C1 segment of cervical spinal cord (tissue), 14 donors: ENCODE results near the gene PBX3.

ENCODE experiments used
- DNase-seq, 14 donors: peaks; one replicate each; lab custom pipeline; 2025; lab: John Stamatoyannopoulos, UW

Gene PBX3

GRCh38 chr9:125948887-125949596 lies 201.9 kb downstream of the PBX3 start:
- DNase-seq: no peak

- no peak for DNase-seq
Measured at GRCh38 chr9:125949703-125950460, 202.7 kb downstream of the PBX3 start.

DNA sequence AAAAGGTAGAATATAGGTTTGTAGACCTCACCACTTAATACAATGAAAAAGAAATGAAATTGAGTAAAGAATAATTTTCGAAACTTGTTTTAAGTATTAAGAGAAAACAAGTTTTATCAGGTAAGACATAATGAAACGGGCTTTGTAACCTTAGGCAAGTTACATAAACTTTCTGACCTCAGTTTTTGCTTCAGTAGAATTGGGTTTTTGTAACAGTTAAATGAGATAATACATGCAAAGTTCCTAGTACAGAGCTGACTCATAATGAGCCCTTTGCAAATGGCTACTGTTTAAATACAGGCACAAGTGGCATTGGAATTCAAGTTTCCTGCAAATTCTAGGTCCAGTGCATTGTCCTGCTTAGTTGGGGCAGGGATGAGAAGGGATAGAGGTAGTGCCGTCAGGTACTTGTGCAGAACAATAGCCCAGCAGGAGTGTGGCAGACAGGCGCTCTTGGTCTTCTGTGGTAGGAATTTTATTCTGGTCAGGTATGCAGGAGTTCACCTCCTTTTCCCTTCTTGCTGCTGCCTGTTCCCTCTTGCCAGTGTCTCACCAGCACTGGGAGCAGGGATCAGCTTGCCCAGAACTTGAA lies 203.8 kb downstream of the PBX3 start:
- DNase-seq: no peak

- no peak for DNase-seq
Measured at GRCh38 chr9:125953314-125954019, 206.3 kb downstream of the PBX3 start.

DNA sequence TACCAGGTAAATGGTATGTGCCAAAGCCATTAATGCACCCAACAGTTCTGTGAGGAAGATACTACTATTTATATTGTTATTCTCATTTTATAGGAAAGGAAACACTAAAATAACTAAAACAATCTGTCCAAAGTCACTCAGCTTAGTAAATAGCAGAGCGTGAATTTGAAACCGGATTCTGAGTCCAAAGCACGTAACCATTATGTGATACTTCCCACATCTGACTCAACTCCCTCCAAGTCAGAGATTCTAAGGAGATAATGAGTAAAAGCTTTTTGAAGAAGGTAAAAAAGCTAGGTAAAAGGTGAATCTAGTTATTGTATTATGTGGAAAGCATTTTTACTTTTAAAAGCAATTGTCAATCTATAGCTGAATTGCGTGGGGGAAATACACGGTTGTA lies 208.9 kb downstream of the PBX3 start:
- no peak for DNase-seq

- DNase-seq: no peak
Measured at GRCh38 chr9:125959315-125959714, 212.1 kb downstream of the PBX3 start.

DNA sequence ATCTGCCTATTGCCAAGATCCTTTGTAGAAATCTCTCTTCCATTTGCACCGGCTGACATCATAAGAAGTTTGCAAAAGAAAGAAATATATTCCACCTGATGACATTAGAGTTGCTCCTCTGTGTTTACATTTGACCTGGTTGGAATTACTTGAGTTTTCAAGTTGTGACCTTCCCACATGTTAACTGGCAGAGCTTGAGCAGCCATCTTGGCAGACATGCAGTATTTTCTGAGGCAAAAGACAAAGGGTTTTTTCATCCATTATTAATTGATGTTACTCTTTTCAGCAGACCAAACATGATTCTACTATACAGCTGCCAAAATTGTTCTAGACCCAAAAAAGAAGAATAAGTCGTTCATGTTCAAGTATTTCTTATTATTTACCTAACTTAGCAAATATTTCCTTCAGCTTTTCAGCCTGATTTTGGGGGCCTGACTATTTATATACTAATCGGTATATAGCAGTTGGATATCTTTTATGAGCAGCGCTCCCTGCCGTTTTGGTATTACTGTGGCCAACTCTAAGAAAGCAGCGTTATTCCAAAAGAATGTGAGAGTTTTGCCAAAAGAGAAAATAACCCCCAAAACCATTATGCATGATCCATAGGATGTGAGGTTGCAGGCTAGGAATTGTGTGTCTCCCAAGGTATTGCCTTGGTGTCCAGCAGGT lies 212.9 kb downstream of the PBX3 start:
- peak in 4 of 14 donors; percentile 4 to 36 (median 18) for DNase-seq

DNA sequence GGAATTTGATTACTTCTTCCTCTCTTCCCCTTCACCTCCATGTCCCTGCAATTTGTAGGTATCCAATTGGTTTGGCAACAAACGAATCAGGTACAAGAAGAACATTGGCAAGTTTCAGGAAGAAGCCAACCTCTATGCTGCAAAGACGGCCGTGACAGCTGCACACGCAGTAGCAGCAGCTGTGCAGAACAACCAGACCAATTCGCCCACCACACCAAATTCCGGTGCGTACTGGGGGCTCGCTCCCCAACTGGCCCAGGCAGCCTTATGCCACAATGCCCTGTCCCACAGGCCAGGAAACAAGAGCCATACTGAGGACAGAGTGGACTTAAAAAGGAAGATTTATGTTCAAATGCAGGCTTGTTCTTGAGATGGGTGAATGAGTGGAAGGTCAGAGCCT lies 213.5 kb downstream of the PBX3 start:
- peak in 4 of 14 donors; percentile 10 to 36 (median 14) for DNase-seq

DNA sequence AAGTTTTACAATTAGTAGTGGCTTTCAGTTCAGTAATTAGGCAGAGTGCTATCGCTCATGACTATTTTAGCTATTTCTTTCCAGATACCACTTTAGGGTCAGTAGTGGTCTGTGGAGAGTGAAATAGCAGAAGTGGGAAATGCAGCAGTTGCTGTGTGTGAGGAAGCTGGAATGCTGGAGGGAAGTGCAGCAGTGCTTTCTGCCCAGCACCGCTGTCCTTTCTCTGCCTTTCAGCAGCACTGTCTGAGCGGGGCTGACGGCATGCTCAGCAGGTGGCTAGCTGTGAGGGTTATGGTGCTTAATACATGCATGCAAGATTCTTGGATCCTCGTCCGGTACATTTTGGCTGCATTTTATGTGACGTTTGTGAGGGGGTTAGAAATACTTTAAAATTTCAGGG lies 213.9 kb downstream of the PBX3 start:
- peak in 3 of 14 donors; percentile 11 to 32 (median 30) for DNase-seq

- no peak for DNase-seq
Measured at GRCh38 chr9:125963932-125964331, 216.8 kb downstream of the PBX3 start.

- no peak for DNase-seq
Measured at GRCh38 chr9:125964702-125965225, 217.6 kb downstream of the PBX3 start.

GRCh38 chr9:125965477-125965876 lies 218.3 kb downstream of the PBX3 start:
- no peak for DNase-seq

GRCh38 chr9:125966466-125966865 lies 219.3 kb downstream of the PBX3 start:
- DNase-seq: no peak

DNA sequence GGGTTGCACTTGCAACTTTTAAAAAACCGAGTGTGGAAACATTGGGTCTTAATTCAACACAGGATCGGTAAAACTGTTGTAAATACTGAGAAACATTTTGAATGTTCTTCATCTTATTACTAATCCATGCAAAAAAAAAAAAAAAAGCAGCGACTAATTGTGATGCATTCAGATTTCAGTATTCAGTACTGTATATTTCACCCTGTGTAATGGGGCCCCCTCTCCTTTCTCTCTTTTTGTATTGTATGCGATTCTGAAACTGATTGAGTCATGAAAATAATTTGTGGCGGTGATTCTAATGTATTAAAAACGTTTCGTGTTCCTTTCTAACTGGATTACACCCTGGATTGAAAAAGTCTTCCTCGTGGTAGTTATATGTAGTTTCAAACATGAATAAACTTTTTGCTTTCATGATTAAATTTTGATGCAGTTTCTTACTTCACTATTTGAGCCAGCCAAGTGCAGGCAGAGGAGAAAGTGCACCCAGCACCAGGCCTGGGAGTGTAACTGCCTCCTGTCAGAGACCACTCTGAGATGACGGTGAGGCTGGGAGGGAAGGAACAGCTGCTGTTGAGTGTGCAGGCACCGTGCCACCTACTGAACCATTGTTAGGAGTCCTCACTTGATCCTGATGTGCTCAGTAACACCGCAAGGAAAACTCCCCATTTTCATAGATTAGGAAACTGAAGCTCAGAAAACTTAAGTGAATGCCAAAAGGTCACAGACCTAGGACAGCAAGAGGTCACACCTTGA lies 220.0 kb downstream of the PBX3 start:
- DNase-seq: no peak

- no peak for DNase-seq
Measured at GRCh38 chr9:125968714-125969374, 221.7 kb downstream of the PBX3 start.

GRCh38 chr9:125969462-125969861 lies 222.3 kb downstream of the PBX3 start:
- DNase-seq: no peak

DNA sequence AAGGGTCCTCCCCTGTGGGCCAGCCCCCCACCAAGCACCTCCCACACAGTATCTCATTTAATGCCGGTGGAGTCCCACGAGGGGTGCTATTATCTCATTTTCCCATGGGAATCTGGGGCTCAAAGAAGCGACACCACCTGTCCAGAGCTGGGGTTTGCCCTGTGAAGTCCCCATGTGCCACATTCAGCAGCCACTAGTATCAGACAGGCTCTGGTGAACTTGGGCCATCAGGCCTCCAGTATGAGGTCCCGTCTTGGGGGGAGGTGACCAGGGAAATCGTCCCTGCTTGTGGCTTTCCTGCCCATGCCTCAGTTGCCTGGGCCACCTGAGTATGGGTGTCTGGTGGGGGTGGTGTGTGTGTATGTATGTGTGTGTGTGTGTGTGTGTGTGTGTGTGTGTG lies 222.7 kb downstream of the PBX3 start:
- no peak for DNase-seq

DNA sequence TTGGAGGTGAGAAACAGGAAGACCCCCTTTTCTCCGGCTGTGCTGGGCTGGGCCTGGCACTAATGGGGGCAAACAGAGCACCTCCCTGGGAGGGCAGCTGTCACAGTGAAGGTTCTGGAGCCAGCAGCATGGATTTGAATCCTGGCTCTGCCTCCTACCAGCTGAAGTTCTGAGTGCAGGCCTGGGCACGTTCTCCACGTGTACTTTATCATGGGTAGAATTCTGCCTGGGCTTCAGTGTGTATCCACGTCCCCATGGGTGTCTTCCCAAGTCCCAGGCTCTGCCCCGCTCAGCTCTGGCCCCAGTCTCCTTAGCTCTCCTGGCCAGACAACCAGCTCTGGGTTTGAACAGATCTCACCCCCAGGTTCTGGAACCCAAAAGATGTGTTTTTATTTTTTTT lies 223.2 kb downstream of the PBX3 start:
- no peak for DNase-seq

DNA sequence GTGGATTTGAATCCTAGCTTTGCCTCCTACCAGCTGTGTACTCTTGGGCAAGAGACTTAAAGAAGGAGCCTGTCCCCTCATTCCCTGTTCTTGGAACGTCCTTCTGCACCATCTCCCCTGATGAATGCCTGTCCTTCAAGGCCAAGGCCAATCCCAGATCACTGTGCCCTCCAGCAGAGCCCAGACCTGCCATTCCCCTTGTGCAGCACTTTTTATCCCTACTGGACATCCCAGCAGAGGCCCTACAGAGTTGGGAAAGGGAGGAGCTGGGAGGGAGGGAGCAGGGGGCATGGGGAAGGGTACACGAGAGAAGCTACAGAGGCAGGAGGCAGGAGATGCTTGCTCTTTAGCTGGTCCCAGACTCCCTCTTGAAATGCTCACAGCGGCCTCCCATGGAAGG lies 223.9 kb downstream of the PBX3 start:
- DNase-seq: no peak
